ENCODE measurements around the gene LILRA6.
"Not testable (repeated sequence)": the region's sequence is repeated elsewhere in the genome, so short reads cannot be mapped to it uniquely, and the experiment has no call there.

The LILRA6 gene

GRCh38 chr19:54216869-54217268 lies 25.7 kb downstream of the LILRA6 start:
- no peak for DNase-seq (ENCODE audit: low read depth)
- no peak for TF ChIP-seq CTCF (conservative IDR thresholded peaks at IDR 0.05; ENCODE audit: low read depth, low read length)
- H3K4me3 ChIP-seq (ENCODE audit: low read length), result no peak overlapping the region

DNA sequence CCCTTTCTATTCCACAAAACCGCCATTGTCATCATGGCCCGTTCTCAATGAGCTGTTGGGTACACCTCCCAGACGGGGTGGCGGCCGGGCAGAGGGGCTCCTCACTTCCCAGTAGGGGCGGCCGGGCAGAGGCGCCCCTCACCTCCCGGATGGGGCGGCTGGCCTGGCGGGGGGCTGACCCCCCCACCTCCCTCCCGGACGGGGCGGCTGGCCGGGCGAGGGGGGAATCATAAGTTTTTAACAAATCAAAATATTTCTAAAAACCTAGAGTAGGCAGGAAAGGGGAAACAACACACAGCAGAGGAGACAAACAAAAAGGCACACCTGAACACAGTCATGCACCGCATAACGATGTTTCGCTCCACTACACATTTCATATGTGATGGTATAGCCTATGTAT lies 27.9 kb downstream of the LILRA6 start:
- not testable (repeated sequence) for H3K4me3 ChIP-seq (ENCODE audit: low read length); DNase-seq (ENCODE audit: low read depth)

GRCh38 chr19:54214217-54214616 lies 28.4 kb downstream of the LILRA6 start:
- not testable (repeated sequence) for H3K4me3 ChIP-seq (ENCODE audit: low read length); DNase-seq (ENCODE audit: low read depth)

GRCh38 chr19:54211235-54211634 lies 31.4 kb downstream of the LILRA6 start:
- no peak for DNase-seq (ENCODE audit: low read depth)
- no peak overlapping the region for H3K4me3 ChIP-seq (ENCODE audit: low read length)
- TF ChIP-seq CTCF (conservative IDR thresholded peaks at IDR 0.05; ENCODE audit: low read depth, low read length), result no peak

GRCh38 chr19:54209811-54210494 lies 32.6 kb downstream of the LILRA6 start:
- peak; percentile 92 for DNase-seq (ENCODE audit: low read depth)
- TF ChIP-seq CTCF (conservative IDR thresholded peaks at IDR 0.05; ENCODE audit: low read depth, low read length), result no peak

GRCh38 chr19:54209058-54209810 lies 33.4 kb downstream of the LILRA6 start:
- DNase-seq (ENCODE audit: low read depth), result no peak
- TF ChIP-seq CTCF (conservative IDR thresholded peaks at IDR 0.05; ENCODE audit: low read depth, low read length), result no peak
- H3K4me3 ChIP-seq (ENCODE audit: low read length), result no peak overlapping the region

More at GRCh38 chr19:54209811-54210494, 32.6 kb downstream of the LILRA6 start:
- no peak overlapping the region for H3K4me3 ChIP-seq (ENCODE audit: low read length)

DNA sequence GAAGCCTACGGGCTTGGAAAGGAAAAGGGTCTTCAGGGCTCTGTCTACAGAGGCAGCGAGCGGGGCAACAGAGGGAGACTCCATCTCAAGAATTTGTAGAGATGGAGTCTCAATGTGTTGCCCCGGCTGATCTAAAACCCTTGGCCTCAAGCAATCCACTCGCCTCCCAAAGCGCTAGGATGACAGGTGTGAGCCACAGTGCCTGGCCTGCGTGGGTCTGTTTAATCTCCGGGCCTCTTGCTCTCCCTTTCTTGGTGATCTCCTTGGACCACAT lies 33.9 kb downstream of the LILRA6 start:
- no peak overlapping the region for H3K4me3 ChIP-seq (ENCODE audit: low read length)
- no peak for DNase-seq (ENCODE audit: low read depth)
- no peak for TF ChIP-seq CTCF (conservative IDR thresholded peaks at IDR 0.05; ENCODE audit: low read depth, low read length)

- no peak for DNase-seq (ENCODE audit: low read depth)
- TF ChIP-seq CTCF (conservative IDR thresholded peaks at IDR 0.05; ENCODE audit: low read depth, low read length), result no peak
- H3K4me3 ChIP-seq (ENCODE audit: low read length), result no peak overlapping the region
These were observed 34.4 kb downstream of the LILRA6 start for GRCh38 chr19:54207983-54208783.

Data from retinal pigment epithelial cell (primary cell).